HFF-Myc (cell line): ENCODE data around the gene CCDC97.

ENCODE experiments used
- DNase-seq: peaks from one replicate; pipeline ENCODE4 v3.0.0-alpha.2; 2011; ENCODE audit warnings: low read depth; ENCODE audit errors: extremely low read depth
- H3K4me3 ChIP-seq: replicated peaks from 2 replicates; pipeline ENCODE4 v1.5.1; 2011; ENCODE audit warnings: low read depth, mild to moderate bottlenecking, control low read depth, low read length
- CTCF ChIP-seq: IDR thresholded peaks from 2 replicates; pipeline ENCODE4 v1.5.1; 2012; ENCODE audit warnings: mild to moderate bottlenecking, low read depth, low read length, control low read depth; ENCODE audit errors: missing control alignments

CCDC97 gene

DNA sequence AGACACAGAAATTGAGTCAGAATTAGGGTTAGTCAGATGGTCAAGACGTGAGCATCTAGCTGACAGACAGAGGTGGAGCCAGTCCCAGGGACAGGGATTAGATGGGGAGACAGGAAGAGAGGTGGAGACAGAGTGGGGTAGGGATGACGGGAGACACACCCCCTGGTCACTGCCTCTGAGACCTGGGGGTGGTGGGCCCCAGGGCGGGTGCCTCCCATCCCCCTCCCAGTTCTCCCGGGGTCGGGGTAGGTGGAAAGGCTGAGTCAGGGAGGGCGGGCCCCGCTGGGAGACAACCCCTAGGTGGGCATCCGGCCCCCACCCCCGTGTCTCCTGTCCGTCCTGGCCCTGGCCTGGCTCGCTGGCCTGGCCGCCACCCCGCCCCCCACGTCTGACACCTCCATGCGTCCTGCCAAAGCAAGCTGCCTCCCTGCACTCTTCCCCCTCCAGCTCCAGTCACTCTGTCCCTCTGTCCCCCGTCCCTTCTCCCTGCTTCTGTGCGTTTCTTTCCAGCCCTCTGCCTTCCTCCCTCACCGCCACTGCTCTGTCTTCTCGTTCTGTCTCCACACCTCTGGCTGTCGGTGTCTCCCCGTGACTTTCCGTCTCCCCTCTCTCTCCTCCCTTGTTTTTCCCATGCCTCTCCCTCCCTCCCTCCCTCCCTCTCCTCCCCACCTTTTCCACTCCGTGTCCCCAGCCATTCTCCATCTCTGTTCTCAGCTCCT is 15.1 kb downstream of the CCDC97 start:
- no peak for TF ChIP-seq CTCF
- no peak for DNase-seq
- no peak overlapping the region for H3K4me3 ChIP-seq

GRCh38 chr19:41325640-41325946 is 15.6 kb downstream of the CCDC97 start:
- no peak for DNase-seq
- H3K4me3 ChIP-seq = no peak overlapping the region

DNA sequence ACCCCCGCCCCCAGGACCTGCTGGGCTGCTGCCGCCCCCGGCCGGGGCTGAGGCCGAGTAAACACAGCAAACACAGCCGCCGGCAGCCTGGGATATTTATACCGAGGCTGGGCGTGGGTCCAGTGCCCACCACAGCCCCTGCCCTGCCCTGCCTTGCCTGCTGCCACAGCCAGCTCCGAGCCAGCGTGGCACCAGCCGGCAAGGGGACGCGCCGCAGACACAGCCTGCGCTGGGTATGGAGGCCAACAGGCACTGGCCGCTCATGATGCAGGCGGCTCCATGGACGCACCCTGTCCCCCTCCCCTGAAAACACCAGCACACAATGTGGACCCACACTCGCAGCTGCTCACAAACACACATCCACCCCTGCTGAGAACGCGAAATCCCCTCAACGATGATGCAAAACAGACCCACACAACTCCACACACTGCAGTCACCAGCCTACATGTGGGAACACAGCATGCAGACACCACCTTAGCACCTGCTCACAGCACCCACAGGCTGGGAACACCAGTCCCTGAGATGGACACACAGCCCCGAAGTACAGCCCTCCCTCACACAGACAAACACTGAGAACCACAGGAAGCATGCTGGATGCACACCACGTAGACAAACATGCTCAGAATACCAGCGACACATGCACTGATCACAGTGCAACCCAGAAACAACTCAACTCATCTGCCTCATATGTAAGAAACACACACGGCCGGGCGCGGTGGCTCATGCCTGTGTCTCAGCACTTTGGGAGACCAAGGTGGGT is 16.2 kb downstream of the CCDC97 start:
- no peak for DNase-seq
- peak overlapping the region; percentile 6; the same call in 1 of the 2 replicates for H3K4me3 ChIP-seq

More at GRCh38 chr19:41325640-41325946, 15.6 kb downstream of the CCDC97 start:
- TF ChIP-seq CTCF = no peak

GRCh38 chr19:41327076-41327575 is 17.2 kb downstream of the CCDC97 start:
- H3K4me3 ChIP-seq = no peak overlapping the region
- DNase-seq = no peak
- no peak for TF ChIP-seq CTCF

More for the DNA sequence above, 16.2 kb downstream of the CCDC97 start:
- TF ChIP-seq CTCF = no peak

- no peak for TF ChIP-seq CTCF
- no peak for DNase-seq
- no peak overlapping the region for H3K4me3 ChIP-seq
Measured at GRCh38 chr19:41327576-41328156, 17.7 kb downstream of the CCDC97 start.

DNA sequence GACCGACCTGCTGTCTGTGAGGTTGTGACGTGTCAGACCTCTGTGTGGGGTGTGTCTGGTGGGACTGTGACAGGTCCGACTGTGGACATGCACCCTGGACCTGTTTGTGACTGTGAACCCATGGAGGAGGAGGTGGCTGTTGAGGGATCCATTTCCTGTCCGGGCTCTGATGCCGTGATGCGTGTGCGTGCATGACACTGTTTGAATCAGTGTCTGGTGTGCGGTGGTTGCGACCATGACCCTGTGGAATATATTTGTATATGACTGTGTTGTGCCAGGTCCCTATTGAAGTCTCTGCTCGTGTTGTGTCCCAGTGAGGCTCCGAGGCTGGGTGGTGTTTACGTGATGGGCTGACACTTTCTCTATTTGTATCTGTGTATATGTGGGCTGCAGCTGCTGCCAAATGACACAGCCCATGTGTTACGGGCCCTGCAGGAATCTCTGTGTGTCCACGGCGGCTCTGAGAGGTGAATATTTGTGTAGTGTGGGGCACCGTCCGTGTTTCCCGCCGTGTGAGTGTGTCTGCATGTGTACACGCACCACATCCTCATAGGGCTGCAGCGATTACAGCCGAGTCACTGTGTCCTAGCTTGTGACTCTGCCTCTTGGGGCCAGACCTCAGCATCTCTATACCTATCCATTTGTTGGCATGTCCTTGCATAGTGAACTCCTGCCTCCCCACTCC is 18.3 kb downstream of the CCDC97 start:
- no peak for DNase-seq
- no peak for TF ChIP-seq CTCF
- H3K4me3 ChIP-seq = no peak overlapping the region
